H1 (cell line): ENCODE results near the gene ARHGDIB. TPM values are rescaled to one million over a fixed set of nuclear protein-coding genes. Genes with fewer than 3 reads are reported as not detected.

Source experiments
- CTCF ChIA-PET: fragments of 300-600 bp; sonication (Branson Sonifier 250); formaldehyde crosslinking; loops from one replicate; lab custom pipeline; 2021; ENCODE audit not compliant: partially characterized antibody; lab: Charles Lee
- POLR2A ChIA-PET: fragments of 300-600 bp; sonication (Branson Sonifier 250); formaldehyde crosslinking; loops from one replicate; lab custom pipeline; 2021; ENCODE audit warnings: inconsistent platforms; ENCODE audit not compliant: partially characterized antibody; lab: Charles Lee
- DNase-seq, 2 experiments: peaks; one replicate each; pipeline versions ENCODE4 v3.0.0 to v3.0.0-alpha.2; 2010 to 2022; ENCODE audit warnings: low spot score in 2 of 2, low read depth in 1 of 2, mixed read lengths in 1 of 2
- FAIRE-seq: peaks from 2 replicates; lab custom pipeline; 2011; peaks lifted over from hg19 to GRCh38; lab: Jason Lieb, UNC
- H2AFZ ChIP-seq: 2 replicates; pipeline ENCODE4 v1.8.1; 2012; ENCODE audit warnings: low read length, inconsistent platforms
- H2AK5ac ChIP-seq: 2 replicates; pipeline ENCODE4 v1.6.1; 2013; ENCODE audit warnings: low read depth, low read length
- H2BK120ac ChIP-seq: replicated peaks from 2 replicates; pipeline ENCODE3; 2013; ENCODE audit warnings: low read depth, low read length, inconsistent platforms
- H2BK12ac ChIP-seq: 2 replicates; pipeline ENCODE4 v1.6.1; 2013; ENCODE audit warnings: low read depth, low read length
- H2BK15ac ChIP-seq: 2 replicates; pipeline ENCODE4 v1.6.1; 2013; ENCODE audit warnings: low read length
- H2BK20ac ChIP-seq: 2 replicates; pipeline ENCODE4 v1.6.1; 2013; ENCODE audit warnings: low read length
- H2BK5ac ChIP-seq: 2 replicates; pipeline ENCODE4 v1.6.1; 2013; ENCODE audit warnings: low read depth, low read length
- H3K14ac ChIP-seq: 2 replicates; pipeline ENCODE4 v1.6.1; 2013; ENCODE audit warnings: inconsistent platforms; ENCODE audit not compliant: insufficient read length
- H3K18ac ChIP-seq: 2 replicates; pipeline ENCODE4 v1.6.1; 2013; ENCODE audit warnings: low read length; ENCODE audit errors: extremely low read depth
- H3K23ac ChIP-seq: 2 replicates; pipeline ENCODE4 v1.6.1; 2013; ENCODE audit warnings: inconsistent platforms; ENCODE audit not compliant: insufficient read length
- H3K23me2 ChIP-seq: 2 replicates; pipeline ENCODE4 v1.6.1; 2013; ENCODE audit warnings: low read depth, low read length
- H3K27ac ChIP-seq: 2 replicates; pipeline ENCODE4 v1.6.1; 2011; ENCODE audit warnings: low read depth, low read length, inconsistent platforms
- H3K27me3 ChIP-seq, 4 experiments: replicated peaks in 1 of 4; 1 replicate in 1 of 4; 2 replicates in 3 of 4; pipeline versions ENCODE4 v1.6.1 to v1.8.1; 2011 to 2013; ENCODE audit warnings: low read length in 3 of 4, mild to moderate bottlenecking in 3 of 4, inconsistent platforms in 2 of 4, mixed read lengths in 2 of 4, moderate library complexity in 1 of 4; ENCODE audit not compliant: control insufficient read depth in 3 of 4, insufficient read depth in 3 of 4; ENCODE audit errors: extremely low read depth in 1 of 4
- H3K36me3 ChIP-seq, 4 experiments: 2 replicates each; pipeline versions ENCODE4 v1.6.1 to v1.8.1; 2011 to 2013; ENCODE audit warnings: mild to moderate bottlenecking in 4 of 4, low read length in 3 of 4, moderate library complexity in 2 of 4, control low read depth in 1 of 4, inconsistent platforms in 1 of 4; ENCODE audit not compliant: insufficient read depth in 4 of 4, control insufficient read depth in 2 of 4
- H3K4ac ChIP-seq: replicated peaks from 2 replicates; pipeline ENCODE3; 2013; ENCODE audit warnings: low read length, low read depth, mixed read lengths, inconsistent platforms; ENCODE audit not compliant: insufficient read length
- H3K4me1 ChIP-seq, 4 experiments: replicated peaks in 1 of 4; 1 replicate in 1 of 4; 2 replicates in 3 of 4; pipeline versions ENCODE4 v1.6.1 to v1.8.1; 2011 to 2013; ENCODE audit warnings: low read length in 3 of 4, inconsistent platforms in 2 of 4, mixed read lengths in 1 of 4; ENCODE audit not compliant: insufficient read depth in 4 of 4, control insufficient read depth in 3 of 4
- H3K4me2 ChIP-seq, 2 experiments: 2 replicates each; pipeline versions ENCODE4 v1.6.1 to v1.8.1; 2011 to 2013; ENCODE audit warnings: low read depth in 2 of 2, low read length in 2 of 2, control low read depth in 1 of 2, inconsistent platforms in 1 of 2, mild to moderate bottlenecking in 1 of 2; ENCODE audit not compliant: insufficient read depth in 1 of 2
- H3K4me3 ChIP-seq, 4 experiments: fragments of 200-600, 300-600 bp in 1 of 4; sonication (generic), shearing (Covaris generic), sonication (Bioruptor Twin) in 1 of 4; 2 replicates each; pipeline versions ENCODE4 v1.5.1 to v1.8.1; 2011 to 2016; ENCODE audit warnings: low read length in 4 of 4, low read depth in 3 of 4, control low read depth in 2 of 4, inconsistent platforms in 2 of 4, mild to moderate bottlenecking in 2 of 4, mixed read lengths in 1 of 4, moderate library complexity in 1 of 4; ENCODE audit not compliant: insufficient read depth in 2 of 4; ENCODE audit errors: extremely low read depth in 1 of 4
- H3K56ac ChIP-seq: replicated peaks from 2 replicates; pipeline ENCODE3; 2013; ENCODE audit warnings: low read depth, mild to moderate bottlenecking, mixed read lengths, low read length, inconsistent platforms; ENCODE audit not compliant: insufficient read length
- H3K79me1 ChIP-seq: 2 replicates; pipeline ENCODE4 v1.6.1; 2013; ENCODE audit warnings: low read depth, low read length, control low read depth
- H3K79me2 ChIP-seq, 2 experiments: 2 replicates each; pipeline versions ENCODE4 v1.6.1 to v1.8.1; 2012 to 2013; ENCODE audit warnings: low read length in 2 of 2, mild to moderate bottlenecking in 2 of 2, inconsistent platforms in 1 of 2; ENCODE audit not compliant: insufficient read depth in 2 of 2, control insufficient read depth in 1 of 2
- H3K9ac ChIP-seq, 4 experiments: replicated peaks in 1 of 4; 1 replicate in 1 of 4; 2 replicates in 3 of 4; pipeline versions ENCODE4 v1.6.1 to v1.8.1; 2011 to 2013; ENCODE audit warnings: low read depth in 3 of 4, low read length in 3 of 4, control low read depth in 2 of 4, mild to moderate bottlenecking in 2 of 4, moderate library complexity in 2 of 4, inconsistent platforms in 1 of 4; ENCODE audit errors: extremely low read depth in 1 of 4
- H3K9me3 ChIP-seq, 2 experiments: 2 replicates each; pipeline versions ENCODE4 v1.6.1 to v1.8.1; 2012 to 2013; ENCODE audit warnings: mild to moderate bottlenecking in 2 of 2, moderate library complexity in 2 of 2, control low read depth in 1 of 2, inconsistent platforms in 1 of 2, low read depth in 1 of 2, low read length in 1 of 2, mixed read lengths in 1 of 2; ENCODE audit not compliant: insufficient read depth in 2 of 2
- H4K20me1 ChIP-seq, 2 experiments: replicated peaks in 1 of 2; 2 replicates each; pipeline versions ENCODE3 to v1.8.1; 2011 to 2013; ENCODE audit warnings: inconsistent platforms in 2 of 2, low read length in 2 of 2, mild to moderate bottlenecking in 1 of 2; ENCODE audit not compliant: insufficient read depth in 2 of 2, control insufficient read depth in 1 of 2
- H4K5ac ChIP-seq: 2 replicates; pipeline ENCODE4 v1.6.1; 2013; ENCODE audit warnings: low read length, low read depth, mixed read lengths, inconsistent platforms; ENCODE audit not compliant: insufficient read length
- H4K8ac ChIP-seq: 2 replicates; pipeline ENCODE4 v1.8.0; 2013; ENCODE audit warnings: mild to moderate bottlenecking, moderate library complexity, low read length, inconsistent platforms; ENCODE audit not compliant: insufficient read depth; ENCODE audit errors: extremely low read depth
- H4K91ac ChIP-seq: replicated peaks from 2 replicates; pipeline ENCODE3; 2013; ENCODE audit warnings: low read length, mixed read lengths, inconsistent platforms; ENCODE audit not compliant: insufficient read length
- CHD1 ChIP-seq: IDR thresholded peaks from 2 replicates; pipeline ENCODE4 v1.6.1; 2012; ENCODE audit warnings: low read depth, low read length, improper control_type of control experiment
- E2F6 ChIP-seq: IDR thresholded peaks from 2 replicates; pipeline ENCODE4 v1.6.1; 2012; ENCODE audit warnings: inconsistent platforms
- RAD21 ChIP-seq, 2 experiments: IDR thresholded peaks in 1 of 2; conservative IDR thresholded peaks in 1 of 2; 2 replicates each; pipeline ENCODE4 v1.6.1; 2011; ENCODE audit warnings: low read depth in 2 of 2, low read length in 2 of 2, improper control_type of control experiment in 1 of 2, inconsistent platforms in 1 of 2, mild to moderate bottlenecking in 1 of 2, moderate library complexity in 1 of 2
- SIN3A ChIP-seq, 2 experiments: IDR thresholded peaks in 1 of 2; conservative IDR thresholded peaks in 1 of 2; 2 replicates each; pipeline ENCODE4 v1.6.1; 2011 to 2012; ENCODE audit warnings: low read length in 2 of 2, improper control_type of control experiment in 1 of 2, low read depth in 1 of 2, mild to moderate bottlenecking in 1 of 2
- WGBS, 2 experiments: shearing (Covaris generic) in 1 of 2; methylation state at CpG; one replicate each; pipeline versions ENCODE4 v1.1.6 to v1.1.7; 2013 to 2015; ENCODE audit warnings: low lambda C conversion rate in 2 of 2, mixed read lengths in 2 of 2, inconsistent platforms in 1 of 2, low coverage in 1 of 2, missing lambda C conversion rate in 1 of 2; ENCODE audit not compliant: insufficient replicate concordance in 2 of 2, insufficient coverage in 1 of 2, insufficient read length in 1 of 2; ENCODE audit errors: extremely low coverage in 1 of 2, missing lambda C conversion rate in 1 of 2; 5-methylcytosine and 5-hydroxymethylcytosine counted together
- polyA plus RNA-seq, 7 experiments: library from polyadenylated mRNA; depleted of rRNA in 3 of 7; stranded (reverse) in 5 of 7; unstranded in 2 of 7; fragments of >200 nt in 5 of 7; fragments of 200-250 nt in 2 of 7; gene quantifications; 1 replicate in 5 of 7; 2 replicates in 1 of 7; 4 replicates in 1 of 7; pipeline versions ENCODE4 v1.2.1 to v1.2.3, GENCODE V29; 2011 to 2013; ENCODE audit warnings: missing spikeins in 2 of 7, mixed read lengths in 2 of 7
- total RNA-seq: library from RNA; stranded (reverse); fragmentation: NEBNext Ultra II Directional; extraction: Animal tissue kit (Norgen Biotek cat#: 25700); gene quantifications from 2 replicates; pipeline ENCODE4 v1.2.1, GENCODE V29; 2021

Gene ARHGDIB
- total and polyA plus RNA-seq, 2 of the 8 experiments (the other 6 are each of a cell fraction or from before 2014, with no cell fraction given) = 0.82 to 1.3 TPM

- Histone ChIP-seq H3K18ac (no peak overlapping the region), H3K4ac (no peak overlapping the region), H2BK20ac (no peak overlapping the region), H3K36me3 (no peaks in the 10 kb centered on the region), H3K23ac (no peak overlapping the region), H3K27me3 (no peaks in the 10 kb centered on the region), H4K91ac (no peak overlapping the region), H3K4me1 (no peaks in the 10 kb centered on the region), H3K27ac (no peak overlapping the region), H2BK120ac (no peak overlapping the region), H2BK15ac (no peak overlapping the region), H4K8ac (no peak overlapping the region), H3K4me3 (no peak overlapping the region), H3K79me1 (no peaks in the 10 kb centered on the region), H2BK5ac (no peak overlapping the region), H2AK5ac (no peak overlapping the region), H3K9me3 (no peaks in the 10 kb centered on the region), H4K20me1 (no peaks in the 10 kb centered on the region), H3K23me2 (no peaks in the 10 kb centered on the region), H3K14ac (no peak overlapping the region), H4K5ac (no peak overlapping the region), H3K79me2 (no peaks in the 10 kb centered on the region), H3K4me2 (no peak overlapping the region), H3K56ac (no peak overlapping the region), H2BK12ac (no peak overlapping the region), H3K9ac (no peak overlapping the region), H2AFZ (no peak overlapping the region)
- CTCF ChIA-PET = interaction anchor here (1.1 to 1.8 kb wide), 3 partner anchors 10 to 84 kb away, joined by 3 to 5 read pairs (median 4); no protein-coding TSS in a partner anchor
- no peak for FAIRE-seq
- DNase-seq = no peak
- 79% methylated on average over 2 of the region's 2 CpGs; no CpG with 5 or more reads in 1 of the 2 experiments for WGBS, 2 experiments
- POLR2A ChIA-PET = no interaction called here
- TF ChIP-seq SIN3A (conservative IDR thresholded peaks at IDR 0.05 in 1 of 2, IDR thresholded peaks at IDR 0.05 in 1 of 2; ENCODE audit: low read depth in 1 of 2, low read length in 2 of 2) = no peak
- TF ChIP-seq CHD1 = no peak
- TF ChIP-seq RAD21 (IDR thresholded peaks at IDR 0.05 in 1 of 2, conservative IDR thresholded peaks at IDR 0.05 in 1 of 2; ENCODE audit: low read depth in 2 of 2, low read length in 2 of 2) = no peak
- no peak for TF ChIP-seq E2F6
Measured at GRCh38 chr12:14911131-14911530, 50.3 kb downstream of the ARHGDIB start.
